Measurements from ENCODE around the gene FAM136A. TPM values are rescaled to one million over a fixed set of nuclear protein-coding genes. Genes with fewer than 3 reads are reported as not detected.

The FAM136A gene
- total and polyA plus RNA-seq, 2 of the 4 experiments (the other 2 are of a cell fraction), result 19.9 to 28.1 TPM

DNA sequence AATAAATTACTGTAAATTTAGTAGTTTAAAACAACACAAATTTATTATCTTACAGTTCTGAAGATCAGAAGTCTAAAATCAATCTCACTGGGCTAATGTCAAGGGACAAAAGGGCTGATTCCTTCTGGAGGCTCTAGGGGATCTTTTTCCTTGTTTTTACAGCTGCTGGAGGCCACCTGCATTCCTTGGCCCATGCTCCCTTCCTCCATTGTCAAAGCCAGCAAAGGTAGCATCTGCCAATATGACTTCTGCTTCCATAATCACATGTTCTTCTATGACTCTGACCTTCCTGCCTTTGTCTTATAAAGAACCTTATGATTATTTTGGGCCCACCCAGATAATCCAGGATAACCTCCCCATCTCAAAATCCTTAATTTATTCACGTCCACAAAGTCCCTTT, 46.0 kb upstream of the FAM136A start:
- intact Hi-C loops (cut with micrococcal nuclease) (no loop called here), dilution Hi-C loops (cut with HindIII; ENCODE audit: low sequenced_read_pairs, unreplicated experiment) (no loop called here), in situ Hi-C loops (cut with MboI; ENCODE audit: low sequenced_read_pairs) (loop anchor here (10.0 kb wide), 1 partner anchor 267 kb away; no protein-coding TSS in a partner anchor)
- no peaks in the 10 kb centered on the region for H3K9me3 ChIP-seq (ENCODE audit: control insufficient read depth, insufficient read depth, low read length)
- H3K27ac ChIP-seq (ENCODE audit: insufficient read depth, low read length), result no peak overlapping the region
- H4K8ac ChIP-seq (ENCODE audit: low read depth in 2 of 2, low read length in 2 of 2), result no peak overlapping the region
- H3K18ac ChIP-seq (ENCODE audit: low read depth, low read length), result no peak overlapping the region
- no peak overlapping the region for H3K56ac ChIP-seq (ENCODE audit: extremely low read depth, insufficient read depth, low read length)
- CTCF ChIA-PET, result no interaction called here
- TF ChIP-seq POLR2A (IDR thresholded peaks at IDR 0.05; ENCODE audit: low read depth, low read length) (no peak), BHLHE40 (IDR thresholded peaks at IDR 0.05; ENCODE audit: low read depth, low read length) (no peak), RCOR1 (IDR thresholded peaks at IDR 0.05; ENCODE audit: insufficient replicate concordance, low read length) (no peak), MXI1 (IDR thresholded peaks at IDR 0.05; ENCODE audit: borderline replicate concordance, low read depth, low read length) (no peak), MAFK (IDR thresholded peaks at IDR 0.05; ENCODE audit: low read depth, low read length) (no peak), SMC3 (IDR thresholded peaks at IDR 0.05; ENCODE audit: low read depth, low read length) (no peak), MAZ (IDR thresholded peaks at IDR 0.05; ENCODE audit: borderline replicate concordance, low read depth, low read length) (no peak)
- TF ChIP-seq, protein P1, sequence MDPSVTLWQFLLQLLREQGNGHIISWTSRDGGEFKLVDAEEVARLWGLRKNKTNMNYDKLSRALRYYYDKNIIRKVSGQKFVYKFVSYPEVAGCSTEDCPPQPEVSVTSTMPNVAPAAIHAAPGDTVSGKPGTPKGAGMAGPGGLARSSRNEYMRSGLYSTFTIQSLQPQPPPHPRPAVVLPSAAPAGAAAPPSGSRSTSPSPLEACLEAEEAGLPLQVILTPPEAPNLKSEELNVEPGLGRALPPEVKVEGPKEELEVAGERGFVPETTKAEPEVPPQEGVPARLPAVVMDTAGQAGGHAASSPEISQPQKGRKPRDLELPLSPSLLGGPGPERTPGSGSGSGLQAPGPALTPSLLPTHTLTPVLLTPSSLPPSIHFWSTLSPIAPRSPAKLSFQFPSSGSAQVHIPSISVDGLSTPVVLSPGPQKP (IDR thresholded peaks at IDR 0.05; ENCODE audit: borderline replicate concordance, low read depth, low read length), result no peak
- H3K4me3 ChIP-seq (ENCODE audit: insufficient read depth, low read depth, low read length), result no peak overlapping the region
- no peak overlapping the region for H3K9ac ChIP-seq (ENCODE audit: low read depth, low read length)
- H2BK120ac ChIP-seq (ENCODE audit: low read depth, low read length), result no peak overlapping the region
- H3K14ac ChIP-seq (replicated peaks; ENCODE audit: low read depth, low read length), result no peak overlapping the region
- no peak overlapping the region for H3K4ac ChIP-seq (ENCODE audit: low read depth, low read length)
- DNase-seq (no peak), ATAC-seq (ENCODE audit: low read depth) (no peak)
- H3K23ac ChIP-seq (ENCODE audit: low read depth, low read length), result no peak overlapping the region
- no peak overlapping the region for H2AK9ac ChIP-seq (replicated peaks; ENCODE audit: low read depth, low read length, poor library complexity)
- H3K27me3 ChIP-seq (ENCODE audit: control insufficient read depth, insufficient read depth, low read length), result peaks cover 15% of the 10 kb centered on the region
- no peaks in the 10 kb centered on the region for H3K79me1 ChIP-seq (ENCODE audit: low read depth in 1 of 2, low read length in 2 of 2)
- H3K9me1 ChIP-seq (ENCODE audit: insufficient read depth, low read length), result no peaks in the 10 kb centered on the region
- H3K4me1 ChIP-seq (ENCODE audit: control insufficient read depth, insufficient read depth, low read length), result no peaks in the 10 kb centered on the region
- H2AK5ac ChIP-seq (ENCODE audit: low read depth, low read length), result no peak overlapping the region
- BruUV-seq (replicated peaks), result no TSS peak
- no peak overlapping the region for H3K4me2 ChIP-seq (ENCODE audit: low read depth, low read length)
- no peaks in the 10 kb centered on the region for H4K20me1 ChIP-seq (ENCODE audit: insufficient read depth, low read length)
- no peak overlapping the region for H4K5ac ChIP-seq (ENCODE audit: low read depth, low read length)
- H2BK5ac ChIP-seq (ENCODE audit: low read depth, low read length, poor library complexity, severe bottlenecking), result no peak overlapping the region
- H2AFZ ChIP-seq (replicated peaks; ENCODE audit: low read length, poor library complexity), result no peak overlapping the region
- no peaks in the 10 kb centered on the region for H3K36me3 ChIP-seq (ENCODE audit: control insufficient read depth, insufficient read depth, low read length)
- no peak overlapping the region for H4K91ac ChIP-seq (ENCODE audit: insufficient read depth, low read depth, low read length)
- no peak overlapping the region for H2BK20ac ChIP-seq (ENCODE audit: low read depth, low read length)
- H2BK15ac ChIP-seq (ENCODE audit: low read depth, low read length), result no peak overlapping the region
- POLR2A ChIA-PET (ENCODE audit: unreplicated experiment), result no interaction called here
- WGBS, 2 experiments (ENCODE audit: extremely low coverage in 2 of 2, insufficient read length in 1 of 2), result no CpG with 5 or more reads among the region's 1 CpG

Measured in IMR-90 (cell line).